ENCODE results near the gene CCT8.

- TF ChIP-seq CTCF (IDR thresholded peaks at IDR 0.05; ENCODE audit: low read depth, low read length, missing input control) (no peak), RXRA (IDR thresholded peaks at IDR 0.05) (peak in 1 of 2 donors; percentile 45)
These were observed 29.4 kb upstream of the CCT8 start for GRCh38 chr21:29102791-29103257.

Measured in liver (tissue), 3 donors.